ENCODE results near the gene CDH4.

- TF ChIP-seq, protein P1, sequence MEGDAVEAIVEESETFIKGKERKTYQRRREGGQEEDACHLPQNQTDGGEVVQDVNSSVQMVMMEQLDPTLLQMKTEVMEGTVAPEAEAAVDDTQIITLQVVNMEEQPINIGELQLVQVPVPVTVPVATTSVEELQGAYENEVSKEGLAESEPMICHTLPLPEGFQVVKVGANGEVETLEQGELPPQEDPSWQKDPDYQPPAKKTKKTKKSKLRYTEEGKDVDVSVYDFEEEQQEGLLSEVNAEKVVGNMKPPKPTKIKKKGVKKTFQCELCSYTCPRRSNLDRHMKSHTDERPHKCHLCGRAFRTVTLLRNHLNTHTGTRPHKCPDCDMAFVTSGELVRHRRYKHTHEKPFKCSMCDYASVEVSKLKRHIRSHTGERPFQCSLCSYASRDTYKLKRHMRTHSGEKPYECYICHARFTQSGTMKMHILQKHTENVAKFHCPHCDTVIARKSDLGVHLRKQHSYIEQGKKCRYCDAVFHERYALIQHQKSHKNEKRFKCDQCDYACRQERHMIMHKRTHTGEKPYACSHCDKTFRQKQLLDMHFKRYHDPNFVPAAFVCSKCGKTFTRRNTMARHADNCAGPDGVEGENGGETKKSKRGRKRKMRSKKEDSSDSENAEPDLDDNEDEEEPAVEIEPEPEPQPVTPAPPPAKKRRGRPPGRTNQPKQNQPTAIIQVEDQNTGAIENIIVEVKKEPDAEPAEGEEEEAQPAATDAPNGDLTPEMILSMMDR (conservative IDR thresholded peaks at IDR 0.05) = no peak
- no peak for TF ChIP-seq ZFX (IDR thresholded peaks at IDR 0.05)
Observed at GRCh38 chr20:61251529-61252393, at the start of gene CDH4.

All from C4-2B (cell line).